Panc1 (cell line): ENCODE data around the gene ABCB6. TPM values are rescaled to one million over a fixed set of nuclear protein-coding genes. Genes with fewer than 3 reads are reported as not detected.
"Not testable (repeated sequence)": the region's sequence is repeated elsewhere in the genome, so short reads cannot be mapped to it uniquely, and the experiment has no call there.

Experiments
- ATAC-seq: fragments of 200-7000 bp; cut with Tn5 transposase; 2 replicates; pipeline ENCODE4 v1.9.1; 2020; ENCODE audit warnings: mild to moderate bottlenecking, moderate library complexity
- BruUV-seq: library from RNA; stranded (reverse); fragments of 400-500 nt; replicated peaks from 2 replicates; lab custom pipeline; 2021; lab: Mats Ljungman, UMichigan
- CTCF ChIA-PET: fragments of 300-600 bp; sonication (Branson Sonifier 250); formaldehyde crosslinking; loops from one replicate; lab custom pipeline; 2022; ENCODE audit warnings: antibody characterized with exemption; lab: Charles Lee
- POLR2A ChIA-PET: fragments of 300-600 bp; sonication (Branson Sonifier 250); formaldehyde crosslinking; loops from one replicate; lab custom pipeline; 2022; ENCODE audit warnings: antibody characterized with exemption; lab: Charles Lee
- DNase-seq: peaks from one replicate; pipeline ENCODE4 v3.0.0-alpha.2; 2010; ENCODE audit warnings: low read depth, low spot score
- H3K27ac ChIP-seq: 2 replicates; pipeline ENCODE4 v1.5.1; 2011; ENCODE audit warnings: mild to moderate bottlenecking, low read length, inconsistent platforms
- H3K27me3 ChIP-seq: fragments of 200-500 bp; sonication (Bioruptor generic); 2 replicates; pipeline ENCODE4 v1.6.0; 2014; ENCODE audit warnings: low read length, inconsistent platforms; ENCODE audit not compliant: control insufficient read depth, insufficient read depth
- H3K36me3 ChIP-seq: fragments of 200-500 bp; sonication (Bioruptor generic); 2 replicates; pipeline ENCODE4 v1.5.1; 2014; ENCODE audit warnings: inconsistent platforms, mild to moderate bottlenecking, low read length, moderate library complexity; ENCODE audit not compliant: control insufficient read depth, insufficient read depth
- H3K4me1 ChIP-seq: 2 replicates; pipeline ENCODE4 v1.5.1; 2011; ENCODE audit warnings: inconsistent platforms, mild to moderate bottlenecking, low read length, moderate library complexity; ENCODE audit not compliant: control insufficient read depth, insufficient read depth
- H3K4me3 ChIP-seq, 2 experiments: 2 replicates each; pipeline ENCODE4 v1.5.1; 2011 to 2012; ENCODE audit warnings: low read depth in 2 of 2, low read length in 2 of 2, mild to moderate bottlenecking in 2 of 2, inconsistent platforms in 1 of 2, moderate library complexity in 1 of 2
- H3K9me3 ChIP-seq: fragments of 200-500 bp; sonication (Bioruptor generic); 2 replicates; pipeline ENCODE4 v1.5.1; 2014; ENCODE audit warnings: low read depth, mild to moderate bottlenecking, inconsistent platforms, low read length, moderate library complexity; ENCODE audit not compliant: control insufficient read depth, insufficient read depth
- CTCF ChIP-seq: fragments of 450-650 bp; IDR thresholded peaks from 2 replicates; pipeline ENCODE4 v1.5.1; 2017; ENCODE audit warnings: mild to moderate bottlenecking
- POLR2AphosphoS5 ChIP-seq: IDR thresholded peaks from 2 replicates; pipeline ENCODE4 v1.6.1; 2012; ENCODE audit warnings: mild to moderate bottlenecking, low read depth, low read length, moderate library complexity
- SIN3A ChIP-seq: IDR thresholded peaks from 2 replicates; pipeline ENCODE4 v1.6.1; 2012; ENCODE audit warnings: low read depth, mild to moderate bottlenecking, low read length, moderate library complexity, borderline replicate concordance; ENCODE audit not compliant: insufficient read depth
- TCF7L2 ChIP-seq: IDR thresholded peaks from 2 replicates; pipeline ENCODE4 v1.6.1; 2011; ENCODE audit warnings: mild to moderate bottlenecking, low read depth, low read length, inconsistent platforms
- in situ Hi-C: cut with HindIII; loops from 2 replicates; pipeline ENCODE4 v1.10.0; 2016; ENCODE audit warnings: low sequenced_read_pairs, low pct_unique_long_range_greater_than_20kb
- intact Hi-C: fragments of 100-400 bp; cut with micrococcal nuclease; formaldehyde crosslinking; loops from one replicate; pipeline ENCODE4 v1.10.0; 2022; ENCODE audit not compliant: unreplicated experiment
- total RNA-seq: library from RNA; stranded (reverse); gene quantifications from one replicate; pipeline ENCODE4 v1.2.1, GENCODE V29; 2021; ENCODE audit not compliant: unreplicated experiment
- TF ChIP-seq, protein P1 (sequence below), 2 experiments: IDR thresholded peaks; 2 replicates each; pipeline ENCODE4 v1.6.1; 2011 to 2012; ENCODE audit warnings: low read depth in 2 of 2, control low read depth in 1 of 2, low read length in 1 of 2, mild to moderate bottlenecking in 1 of 2, moderate library complexity in 1 of 2; ENCODE audit not compliant: insufficient read depth in 1 of 2

ABCB6 gene
- total RNA-seq, 1 experiment from 2014 or later = 19.0 TPM

DNA sequence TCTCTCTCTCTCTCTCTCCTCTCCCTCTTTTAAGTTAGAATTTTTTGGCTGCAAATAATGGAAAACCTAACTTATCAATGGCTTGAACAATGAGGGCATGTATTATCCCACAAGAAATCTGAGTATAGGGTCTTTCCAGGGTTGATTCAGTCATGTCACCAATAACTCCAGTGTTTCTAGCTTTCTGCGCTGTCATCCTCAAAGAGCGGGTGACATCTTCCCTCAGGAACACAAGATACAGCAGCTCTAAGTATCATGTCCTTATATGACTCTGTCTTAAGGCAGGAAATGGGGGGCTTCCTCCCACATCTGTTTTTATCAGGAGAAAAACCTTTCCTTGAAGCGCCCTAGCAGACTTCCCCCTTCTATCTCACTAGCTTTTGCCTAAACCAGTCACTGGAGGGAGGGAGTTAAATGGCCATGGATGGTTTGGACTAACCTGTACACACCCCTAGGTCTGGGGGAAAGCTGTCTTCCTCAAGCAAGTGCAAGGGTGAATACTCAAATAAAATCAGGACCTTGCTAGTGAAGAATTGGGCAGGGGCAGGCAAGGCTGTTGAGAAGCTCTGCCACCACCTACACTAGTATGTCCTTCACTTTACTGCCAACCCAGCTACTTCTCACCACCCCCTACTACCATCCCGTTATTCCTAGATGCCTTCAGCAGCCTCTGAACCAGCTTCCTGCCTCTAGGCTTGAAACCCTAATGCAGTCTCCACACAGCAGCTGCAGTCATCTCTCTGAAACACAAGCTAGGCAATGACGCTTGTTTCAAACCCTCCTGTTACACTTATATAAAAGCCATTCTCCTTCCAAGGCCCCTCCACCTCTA is 42.5 kb upstream of the ABCB6 start:
- no peaks in the 10 kb centered on the region for H3K36me3 ChIP-seq
- CTCF ChIA-PET = interaction anchor here (1.1 kb wide), 1 partner anchor 33 kb away, joined by 3 read pairs; no protein-coding TSS in a partner anchor
- no peak for TF ChIP-seq SIN3A
- TF ChIP-seq, protein P1, sequence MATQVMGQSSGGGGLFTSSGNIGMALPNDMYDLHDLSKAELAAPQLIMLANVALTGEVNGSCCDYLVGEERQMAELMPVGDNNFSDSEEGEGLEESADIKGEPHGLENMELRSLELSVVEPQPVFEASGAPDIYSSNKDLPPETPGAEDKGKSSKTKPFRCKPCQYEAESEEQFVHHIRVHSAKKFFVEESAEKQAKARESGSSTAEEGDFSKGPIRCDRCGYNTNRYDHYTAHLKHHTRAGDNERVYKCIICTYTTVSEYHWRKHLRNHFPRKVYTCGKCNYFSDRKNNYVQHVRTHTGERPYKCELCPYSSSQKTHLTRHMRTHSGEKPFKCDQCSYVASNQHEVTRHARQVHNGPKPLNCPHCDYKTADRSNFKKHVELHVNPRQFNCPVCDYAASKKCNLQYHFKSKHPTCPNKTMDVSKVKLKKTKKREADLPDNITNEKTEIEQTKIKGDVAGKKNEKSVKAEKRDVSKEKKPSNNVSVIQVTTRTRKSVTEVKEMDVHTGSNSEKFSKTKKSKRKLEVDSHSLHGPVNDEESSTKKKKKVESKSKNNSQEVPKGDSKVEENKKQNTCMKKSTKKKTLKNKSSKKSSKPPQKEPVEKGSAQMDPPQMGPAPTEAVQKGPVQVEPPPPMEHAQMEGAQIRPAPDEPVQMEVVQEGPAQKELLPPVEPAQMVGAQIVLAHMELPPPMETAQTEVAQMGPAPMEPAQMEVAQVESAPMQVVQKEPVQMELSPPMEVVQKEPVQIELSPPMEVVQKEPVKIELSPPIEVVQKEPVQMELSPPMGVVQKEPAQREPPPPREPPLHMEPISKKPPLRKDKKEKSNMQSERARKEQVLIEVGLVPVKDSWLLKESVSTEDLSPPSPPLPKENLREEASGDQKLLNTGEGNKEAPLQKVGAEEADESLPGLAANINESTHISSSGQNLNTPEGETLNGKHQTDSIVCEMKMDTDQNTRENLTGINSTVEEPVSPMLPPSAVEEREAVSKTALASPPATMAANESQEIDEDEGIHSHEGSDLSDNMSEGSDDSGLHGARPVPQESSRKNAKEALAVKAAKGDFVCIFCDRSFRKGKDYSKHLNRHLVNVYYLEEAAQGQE (IDR thresholded peaks at IDR 0.05; ENCODE audit: insufficient read depth in 1 of 2, low read depth in 2 of 2, low read length in 1 of 2) = no peak
- TF ChIP-seq CTCF = no peak
- H3K9me3 ChIP-seq = no peaks in the 10 kb centered on the region
- intact Hi-C loops = no loop called here
- no peak overlapping the region for H3K4me3 ChIP-seq
- BruUV-seq = no TSS peak
- ATAC-seq (peak; percentile 55), DNase-seq (no peak)
- POLR2A ChIA-PET = interaction anchor here (1.2 kb wide), 1 partner anchor 16 kb away, joined by 3 read pairs; the partner anchor contains the start of gene GLB1L
- no peak overlapping the region for H3K27ac ChIP-seq
- in situ Hi-C loops = no loop called here
- H3K4me1 ChIP-seq = no peaks in the 10 kb centered on the region
- no peaks in the 10 kb centered on the region; the same call in 1 of the 2 replicates for H3K27me3 ChIP-seq

- in situ Hi-C loops, DNase-seq, H3K27me3 ChIP-seq: not testable (repeated sequence)
These were observed 40.2 kb upstream of the ABCB6 start for GRCh38 chr2:219258942-219259341.

GRCh38 chr2:219254590-219255201 is 35.9 kb upstream of the ABCB6 start:
- intact Hi-C loops = no loop called here
- H3K27me3 ChIP-seq = peaks cover 8% of the 10 kb centered on the region
- peaks cover 18% of the 10 kb centered on the region for H3K4me1 ChIP-seq
- in situ Hi-C loops = no loop called here
- TF ChIP-seq, protein P1 (IDR thresholded peaks at IDR 0.05; ENCODE audit: insufficient read depth in 1 of 2, low read depth in 2 of 2, low read length in 1 of 2) = no peak
- TF ChIP-seq CTCF (no peak), TCF7L2 (no peak), POLR2AphosphoS5 (no peak), SIN3A (no peak)
- H3K27ac ChIP-seq = no peak overlapping the region
- no peaks in the 10 kb centered on the region for H3K9me3 ChIP-seq
- BruUV-seq = no TSS peak
- POLR2A ChIA-PET = interaction anchor here (1.5 kb wide), 1 partner anchor 10 kb away, joined by 3 read pairs; no protein-coding TSS in a partner anchor
- ATAC-seq (peak; percentile 22), DNase-seq (no peak)
- H3K36me3 ChIP-seq = no peaks in the 10 kb centered on the region; the same call in 1 of the 2 replicates
- H3K4me3 ChIP-seq = peak overlapping the region; percentile 49 to 68
- CTCF ChIA-PET = no interaction called here

More at GRCh38 chr2:219258942-219259341, 40.2 kb upstream of the ABCB6 start:
- H3K36me3 ChIP-seq, intact Hi-C loops, BruUV-seq, H3K27ac ChIP-seq, CTCF ChIA-PET, H3K4me1 ChIP-seq, H3K4me3 ChIP-seq, ATAC-seq, H3K9me3 ChIP-seq: not testable (repeated sequence)
- POLR2A ChIA-PET = interaction anchor here (0.6 kb wide), 2 partner anchors 42 to 171 kb away, joined by 3 to 4 read pairs; no protein-coding TSS in a partner anchor
